ACC112 (cell line): Measurements from ENCODE around the gene PEX26.
"Not testable (repeated sequence)": the region's sequence is repeated elsewhere in the genome, so short reads cannot be mapped to it uniquely, and the experiment has no call there.

ENCODE experiments used
- H2AFZ ChIP-seq: fragments of 200-600 bp; sonication (generic); one replicate; pipeline ENCODE4 v1.6.0; 2017; ENCODE audit warnings: antibody characterized with exemption, low read length; ENCODE audit not compliant: unreplicated experiment
- H3K27ac ChIP-seq: fragments of 200-600 bp; sonication (generic); 2 replicates; pipeline ENCODE4 v1.5.1; 2014; ENCODE audit warnings: low read depth, mild to moderate bottlenecking, antibody characterized with exemption, low read length, moderate library complexity
- H3K27me3 ChIP-seq: fragments of 200-600 bp; sonication (generic); 2 replicates; pipeline ENCODE4 v1.6.1; 2014; ENCODE audit warnings: mild to moderate bottlenecking, antibody characterized with exemption, low read length, moderate library complexity, mixed read lengths; ENCODE audit not compliant: insufficient read depth
- H3K36me3 ChIP-seq: fragments of 200-600 bp; sonication (generic); 2 replicates; pipeline ENCODE4 v1.6.1; 2016; ENCODE audit warnings: mild to moderate bottlenecking, antibody characterized with exemption, low read length, moderate library complexity, mixed read lengths; ENCODE audit not compliant: insufficient read depth
- H3K4me1 ChIP-seq: fragments of 200-600 bp; sonication (generic); one replicate; pipeline ENCODE4 v1.6.1; 2016; ENCODE audit warnings: low read length, mixed read lengths; ENCODE audit not compliant: insufficient read depth, unreplicated experiment, control insufficient read depth
- H3K4me3 ChIP-seq: fragments of 200-600 bp; sonication (generic); 2 replicates; pipeline ENCODE4 v1.5.1; 2014; ENCODE audit warnings: mild to moderate bottlenecking, low read depth, low read length
- H3K79me2 ChIP-seq: fragments of 200-600 bp; sonication (generic); one replicate; pipeline ENCODE4 v1.6.0; 2016; ENCODE audit warnings: low read length; ENCODE audit not compliant: control insufficient read depth, unreplicated experiment, insufficient read depth

The PEX26 gene

DNA sequence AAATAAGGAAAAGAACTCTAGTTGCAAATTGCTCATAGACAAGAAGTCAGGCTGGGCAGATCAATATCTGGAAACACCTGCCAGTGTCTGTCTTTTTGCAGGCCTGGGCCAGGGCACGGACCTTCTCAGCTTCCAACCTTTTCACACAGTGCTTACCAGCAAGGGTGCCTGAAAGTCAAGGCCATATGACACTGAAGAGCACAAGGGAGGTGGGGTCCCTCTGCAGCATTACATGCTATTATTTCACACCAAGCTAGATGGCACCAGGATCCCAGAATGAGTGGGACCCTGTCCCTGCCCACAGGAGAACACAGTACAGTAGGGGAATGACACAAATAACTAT is 5.9 kb upstream of the PEX26 start:
- H2AFZ ChIP-seq: no peak overlapping the region
- peaks cover 18% of the 10 kb centered on the region for H3K4me1 ChIP-seq
- no peaks in the 10 kb centered on the region for H3K27me3 ChIP-seq
- peaks cover 3% of the 10 kb centered on the region for H3K79me2 ChIP-seq
- no peaks in the 10 kb centered on the region for H3K36me3 ChIP-seq
- no peak overlapping the region for H3K4me3 ChIP-seq
- H3K27ac ChIP-seq: no peak overlapping the region

DNA sequence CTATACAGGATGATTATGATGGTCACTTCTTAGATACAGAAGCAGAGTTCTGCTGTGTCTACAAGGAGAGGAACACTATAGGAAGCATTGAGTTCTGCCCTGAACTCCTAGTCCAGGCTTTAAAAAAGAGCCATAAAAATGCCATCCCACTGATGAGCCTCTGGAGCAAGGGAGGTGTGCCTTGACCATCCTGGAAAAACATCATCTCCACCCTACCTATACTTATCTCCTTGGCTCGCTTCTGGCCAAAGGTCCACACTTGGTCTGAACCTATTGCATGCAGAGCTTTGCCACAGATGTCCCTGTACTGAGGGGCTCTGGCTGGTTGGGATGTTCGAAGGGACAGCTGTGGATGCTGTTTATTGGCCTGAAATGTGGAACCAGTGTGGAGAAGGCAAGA is 4.3 kb upstream of the PEX26 start:
- no peaks in the 10 kb centered on the region for H3K27me3 ChIP-seq
- H3K79me2 ChIP-seq: peaks cover 9% of the 10 kb centered on the region
- no peak overlapping the region for H2AFZ ChIP-seq
- H3K4me1 ChIP-seq: peaks cover 13% of the 10 kb centered on the region
- no peaks in the 10 kb centered on the region for H3K36me3 ChIP-seq
- no peak overlapping the region for H3K4me3 ChIP-seq
- no peak overlapping the region for H3K27ac ChIP-seq

DNA sequence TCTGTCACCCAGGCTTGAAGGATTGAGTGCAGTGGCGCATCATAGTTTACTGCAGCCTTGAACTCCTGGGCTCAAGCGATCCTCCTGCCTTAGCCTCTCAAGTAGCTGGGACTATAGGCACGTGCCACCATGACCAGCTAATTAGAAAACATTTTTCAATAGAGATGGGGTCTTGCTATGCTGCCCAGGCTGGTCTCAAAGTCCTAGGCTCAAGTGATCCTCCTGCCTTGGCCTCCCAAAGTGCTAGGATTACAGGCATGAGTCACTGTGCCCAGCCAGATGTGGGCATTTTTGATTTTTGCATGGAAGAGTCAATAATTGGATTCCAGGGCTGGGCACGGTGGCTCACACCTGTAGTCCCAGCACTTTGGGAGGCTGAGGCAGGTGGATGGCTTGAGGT is 3.9 kb upstream of the PEX26 start:
- H3K4me3 ChIP-seq: not testable (repeated sequence)

DNA sequence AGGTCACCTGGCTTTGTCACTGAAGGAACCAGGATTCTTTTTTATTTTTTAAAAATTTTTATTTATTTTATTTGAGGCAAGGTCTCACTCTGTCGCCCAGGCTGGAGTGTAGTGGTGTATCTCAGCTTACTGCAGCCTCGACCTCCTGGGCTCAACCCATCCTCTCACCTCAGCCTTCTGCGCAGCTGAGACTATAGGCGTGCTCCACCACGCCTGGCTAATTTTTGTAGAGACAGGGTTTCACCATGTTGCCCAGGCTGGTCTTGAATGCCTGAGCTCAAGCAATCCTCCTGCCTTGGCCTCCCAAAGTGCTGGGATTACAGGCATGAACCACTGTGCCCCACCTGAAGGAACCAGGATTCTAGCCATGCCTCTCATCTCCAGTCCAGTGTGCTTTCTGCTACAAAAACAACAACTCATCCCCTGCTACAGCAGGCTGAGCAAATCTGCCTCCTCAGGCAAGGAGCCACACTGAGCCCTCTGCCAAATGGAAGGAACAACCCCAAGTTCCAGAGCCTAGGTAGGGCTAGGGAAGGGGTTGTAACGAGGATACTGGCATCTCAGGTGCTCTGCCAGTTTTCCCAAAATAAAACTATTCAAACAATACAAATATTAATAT is 2.6 kb upstream of the PEX26 start:
- Histone ChIP-seq H3K27ac (no peak overlapping the region), H3K79me2 (peaks cover 23% of the 10 kb centered on the region), H3K36me3 (no peaks in the 10 kb centered on the region), H3K4me1 (peaks cover 13% of the 10 kb centered on the region), H2AFZ (no peak overlapping the region), H3K4me3 (no peak overlapping the region), H3K27me3 (no peaks in the 10 kb centered on the region)

More for the DNA sequence above, 3.9 kb upstream of the PEX26 start:
- not testable (repeated sequence) for H3K27ac ChIP-seq, H2AFZ ChIP-seq, H3K36me3 ChIP-seq, H3K27me3 ChIP-seq
- Histone ChIP-seq H3K4me1 (peaks cover 13% of the 10 kb centered on the region), H3K79me2 (peaks cover 14% of the 10 kb centered on the region)

DNA sequence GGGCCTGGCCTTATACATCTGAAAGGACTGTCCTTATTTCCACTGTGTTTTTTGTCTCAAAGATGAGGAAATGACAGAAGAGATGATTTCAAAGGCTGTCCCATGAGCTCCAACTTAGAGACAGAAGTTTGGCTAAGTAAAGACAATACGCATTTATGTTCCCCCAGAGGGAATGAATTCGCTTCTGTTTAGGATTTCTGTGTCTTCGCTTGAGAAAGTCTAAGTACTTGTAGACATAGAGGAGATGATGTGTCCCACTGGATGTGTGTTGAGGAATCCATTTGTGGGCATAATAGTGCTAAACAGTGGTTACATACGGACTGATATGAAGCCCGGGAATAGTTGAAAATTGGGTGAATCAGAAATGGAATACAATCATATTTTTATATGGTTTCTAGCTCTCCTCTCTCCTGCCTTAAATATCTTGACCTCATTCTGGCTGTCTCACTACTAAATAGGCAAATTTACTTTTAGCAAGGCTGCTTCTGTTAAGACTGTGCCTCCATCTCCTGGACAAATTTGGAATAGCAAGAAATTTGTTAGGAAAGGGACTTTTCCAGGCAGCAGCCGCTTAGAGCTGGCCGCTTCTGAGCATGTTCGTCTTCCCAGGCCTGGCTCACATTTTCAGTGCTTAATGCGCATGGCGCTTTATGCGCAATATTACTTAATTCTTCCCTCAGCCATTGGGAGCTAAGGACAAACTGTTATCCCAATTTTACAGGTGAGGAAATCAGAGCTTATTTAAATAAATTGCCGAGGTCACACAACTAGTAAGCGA is 1.9 kb upstream of the PEX26 start:
- Histone ChIP-seq H3K36me3 (0 out of 2 replicates have a peak, but pooled peaks cover 3% of the 10 kb centered on the region), H3K27me3 (no peaks in the 10 kb centered on the region), H3K27ac (peak overlapping the region; percentile 29; the same call in 1 of the 2 replicates), H3K4me1 (peaks cover 13% of the 10 kb centered on the region), H2AFZ (peak overlapping the region; percentile 85), H3K79me2 (peaks cover 25% of the 10 kb centered on the region), H3K4me3 (peak overlapping the region; percentile 92)

DNA sequence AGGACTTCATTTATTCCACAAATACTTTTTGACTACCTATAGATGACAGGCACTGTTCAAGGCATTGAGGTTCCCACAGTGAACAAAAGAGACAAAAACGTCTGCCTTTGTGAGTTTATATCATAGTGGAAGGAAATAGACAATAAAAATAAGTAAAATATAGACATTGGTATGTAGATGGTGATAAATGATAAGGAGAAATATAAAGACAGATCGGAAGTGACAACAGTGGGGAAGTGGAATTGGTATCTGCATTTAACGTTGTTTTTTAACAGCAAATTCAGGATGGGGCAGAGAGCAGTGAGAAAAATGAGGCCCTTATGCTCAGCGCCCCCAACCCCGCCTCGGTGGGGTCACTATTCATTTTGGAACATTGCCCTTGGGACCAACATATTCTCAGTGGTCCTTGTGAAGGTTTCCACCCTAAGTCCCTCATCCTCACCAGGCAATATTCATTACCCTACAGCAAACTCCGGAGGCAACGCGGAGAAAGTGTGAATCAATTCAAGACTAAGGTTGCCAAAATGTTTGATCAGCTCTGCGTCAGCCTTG is 627 bp upstream of the PEX26 start:
- no peaks in the 10 kb centered on the region for H3K27me3 ChIP-seq
- H2AFZ ChIP-seq: peak overlapping the region; percentile 70
- 0 out of 2 replicates have a peak, but pooled peaks cover 3% of the 10 kb centered on the region for H3K36me3 ChIP-seq
- peaks cover 13% of the 10 kb centered on the region for H3K4me1 ChIP-seq
- H3K27ac ChIP-seq: peak overlapping the region; percentile 12; the same call in 1 of the 2 replicates
- peak overlapping the region; percentile 92 for H3K4me3 ChIP-seq
- peaks cover 32% of the 10 kb centered on the region for H3K79me2 ChIP-seq

DNA sequence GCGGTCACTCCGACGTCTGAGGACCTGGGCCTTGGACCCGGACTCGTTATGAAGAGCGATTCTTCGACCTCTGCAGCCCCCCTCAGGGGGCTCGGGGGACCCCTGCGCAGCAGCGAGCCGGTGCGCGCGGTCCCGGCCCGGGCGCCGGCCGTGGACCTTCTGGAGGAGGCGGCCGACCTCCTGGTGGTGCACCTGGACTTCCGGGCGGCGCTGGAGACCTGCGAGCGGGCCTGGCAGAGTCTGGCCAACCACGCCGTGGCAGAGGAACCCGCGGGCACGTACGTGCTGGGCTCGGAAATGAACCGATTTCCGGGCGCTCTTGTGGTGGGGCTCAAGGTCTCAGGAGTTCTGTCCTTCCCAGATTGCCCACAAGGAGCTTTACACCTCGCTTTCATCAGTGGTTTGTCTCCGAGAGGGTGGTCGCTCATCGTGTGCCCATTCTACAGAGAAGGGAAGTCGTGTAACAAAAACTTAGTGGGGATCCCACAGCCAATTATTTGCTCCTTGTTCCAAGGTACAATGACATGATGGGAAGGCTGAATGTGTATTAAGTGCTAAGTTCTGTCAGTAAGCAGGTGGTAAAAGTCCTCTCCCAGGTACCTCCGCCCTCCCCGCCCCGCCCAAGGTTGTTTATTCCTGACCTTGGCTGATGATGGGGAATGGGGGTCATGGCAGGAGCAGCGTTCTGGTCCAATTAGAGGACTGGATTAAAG is 695 bp downstream of the PEX26 start:
- Histone ChIP-seq H3K4me1 (peaks cover 13% of the 10 kb centered on the region), H3K27me3 (no peaks in the 10 kb centered on the region), H3K79me2 (peaks cover 36% of the 10 kb centered on the region), H3K4me3 (peak overlapping the region; percentile 92), H2AFZ (peak overlapping the region; percentile 84), H3K27ac (peak overlapping the region; percentile 50; the same call in 1 of the 2 replicates), H3K36me3 (0 out of 2 replicates have a peak, but pooled peaks cover 3% of the 10 kb centered on the region)

DNA sequence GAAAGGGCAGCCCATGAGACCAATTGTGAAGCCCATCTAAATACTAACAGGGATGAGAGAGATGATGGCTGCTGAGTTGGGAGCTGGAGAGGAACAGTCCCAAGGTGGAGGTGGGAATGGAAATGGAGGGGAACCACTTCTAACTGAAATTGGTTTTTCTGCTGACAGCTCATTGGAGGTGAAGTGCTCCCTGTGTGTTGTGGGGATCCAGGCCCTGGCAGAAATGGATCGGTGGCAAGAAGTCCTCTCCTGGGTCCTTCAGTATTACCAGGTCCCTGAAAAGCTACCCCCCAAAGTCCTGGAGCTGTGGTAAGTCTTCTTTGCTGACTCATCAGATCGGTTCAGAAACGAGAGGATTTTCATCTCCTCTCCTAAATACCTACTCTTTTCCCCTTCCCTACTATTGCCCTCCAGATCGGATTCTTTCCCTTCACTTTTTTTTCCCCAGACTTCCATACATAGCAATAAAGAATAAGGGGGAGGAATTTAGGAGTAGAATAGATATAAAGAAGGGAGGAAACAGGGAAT is 2.0 kb downstream of the PEX26 start:
- no peak overlapping the region for H3K27ac ChIP-seq

DNA sequence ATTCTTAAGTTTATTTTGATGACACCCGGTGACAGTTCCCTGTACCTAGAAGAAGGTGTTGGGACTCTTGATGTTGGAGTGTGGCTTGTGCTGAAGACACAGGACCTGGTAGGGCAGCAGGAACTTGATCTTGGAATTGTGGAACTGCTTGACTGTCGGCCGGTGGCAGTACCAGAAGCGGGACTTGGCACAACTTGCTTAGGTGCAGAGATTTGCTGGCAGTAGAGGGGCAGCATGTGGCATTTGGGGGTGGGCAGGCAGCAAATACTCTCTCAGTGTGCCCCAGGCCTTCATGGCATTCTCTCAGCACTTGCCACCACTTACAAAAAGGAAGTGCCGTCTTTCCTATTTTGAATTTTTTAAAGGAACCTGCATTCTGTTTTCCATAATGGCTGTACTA is 3.6 kb downstream of the PEX26 start:
- H3K79me2 ChIP-seq: peaks cover 36% of the 10 kb centered on the region

More for the DNA sequence above, 2.0 kb downstream of the PEX26 start:
- no peak overlapping the region for H2AFZ ChIP-seq
- H3K4me3 ChIP-seq: no peak overlapping the region
- peaks cover 13% of the 10 kb centered on the region for H3K4me1 ChIP-seq
- 0 out of 2 replicates have a peak, but pooled peaks cover 3% of the 10 kb centered on the region for H3K36me3 ChIP-seq
- H3K79me2 ChIP-seq: peaks cover 36% of the 10 kb centered on the region
- H3K27me3 ChIP-seq: no peaks in the 10 kb centered on the region

DNA sequence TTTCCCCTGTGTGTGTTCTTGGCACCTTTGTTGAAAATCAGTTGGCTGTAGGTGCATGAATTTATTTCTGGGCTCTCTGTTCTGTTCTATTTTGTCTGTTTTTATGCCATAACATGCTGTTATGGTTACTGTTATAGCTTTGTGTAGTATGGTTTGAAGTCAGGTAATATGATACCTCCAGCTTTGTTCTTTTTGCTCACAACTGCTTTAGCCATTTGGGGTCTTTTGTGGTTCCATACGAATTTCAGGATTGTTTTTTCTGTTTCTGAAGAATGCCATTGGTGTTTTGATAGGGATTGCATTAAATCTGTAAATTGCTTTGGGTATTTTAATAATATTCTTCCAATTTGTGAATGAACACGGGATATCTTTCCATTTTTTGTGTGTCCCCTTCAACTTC is 4.7 kb downstream of the PEX26 start:
- 0 out of 2 replicates have a peak, but pooled peaks cover 3% of the 10 kb centered on the region for H3K36me3 ChIP-seq
- H3K4me1 ChIP-seq: no peaks in the 10 kb centered on the region
- H2AFZ ChIP-seq: no peak overlapping the region
- H3K4me3 ChIP-seq: no peak overlapping the region
- H3K27me3 ChIP-seq: no peaks in the 10 kb centered on the region
- peaks cover 32% of the 10 kb centered on the region for H3K79me2 ChIP-seq
- H3K27ac ChIP-seq: no peak overlapping the region

More for the DNA sequence above, 3.6 kb downstream of the PEX26 start:
- Histone ChIP-seq H3K36me3 (0 out of 2 replicates have a peak, but pooled peaks cover 3% of the 10 kb centered on the region), H3K27ac (no peak overlapping the region), H2AFZ (no peak overlapping the region), H3K4me1 (peaks cover 6% of the 10 kb centered on the region), H3K4me3 (no peak overlapping the region), H3K27me3 (no peaks in the 10 kb centered on the region)
